Measurements from ENCODE around the gene BRWD1. TPM values are rescaled to one million over a fixed set of nuclear protein-coding genes. Genes with fewer than 3 reads are reported as not detected.
"Not testable (repeated sequence)": the region's sequence is repeated elsewhere in the genome, so short reads cannot be mapped to it uniquely, and the experiment has no call there.

The BRWD1 gene
- total RNA-seq, 1 donor from 2014 or later, result 43.8 TPM

- Mint-ChIP-seq H3K27ac (ENCODE audit: unreplicated experiment) (no peak overlapping the region), H3K4me1 (ENCODE audit: unreplicated experiment) (peaks cover 9% of the 10 kb centered on the region), H3K27me3 (ENCODE audit: unreplicated experiment) (no peaks in the 10 kb centered on the region), H3K4me3 (ENCODE audit: unreplicated experiment) (no peak overlapping the region), H3K9me3 (ENCODE audit: unreplicated experiment) (no peaks in the 10 kb centered on the region), H3K36me3 (ENCODE audit: low read depth, unreplicated experiment) (no peaks in the 10 kb centered on the region)
- no peak for TF ChIP-seq CTCF (IDR thresholded peaks at IDR 0.05; ENCODE audit: unreplicated experiment)
- no peak for DNase-seq (ENCODE audit: low spot score)
Measured at GRCh38 chr21:39136711-39137110, 176.7 kb downstream of the BRWD1 start.

- DNase-seq (ENCODE audit: low spot score), result peak; percentile 49
- not testable (repeated sequence) for H3K9me3 Mint-ChIP-seq (ENCODE audit: unreplicated experiment); H3K27me3 Mint-ChIP-seq (ENCODE audit: unreplicated experiment); H3K4me3 Mint-ChIP-seq (ENCODE audit: unreplicated experiment); H3K27ac Mint-ChIP-seq (ENCODE audit: unreplicated experiment); H3K36me3 Mint-ChIP-seq (ENCODE audit: low read depth, unreplicated experiment); H3K4me1 Mint-ChIP-seq (ENCODE audit: unreplicated experiment)
- TF ChIP-seq CTCF (IDR thresholded peaks at IDR 0.05; ENCODE audit: unreplicated experiment), result peak; percentile 50
Measured at GRCh38 chr21:39136138-39136537, 177.3 kb downstream of the BRWD1 start.

GRCh38 chr21:39134288-39134810 is 179.1 kb downstream of the BRWD1 start:
- Mint-ChIP-seq H3K9me3 (ENCODE audit: unreplicated experiment) (no peaks in the 10 kb centered on the region), H3K4me3 (ENCODE audit: unreplicated experiment) (no peak overlapping the region), H3K36me3 (ENCODE audit: low read depth, unreplicated experiment) (no peaks in the 10 kb centered on the region), H3K27me3 (ENCODE audit: unreplicated experiment) (no peaks in the 10 kb centered on the region), H3K4me1 (ENCODE audit: unreplicated experiment) (peaks cover 9% of the 10 kb centered on the region), H3K27ac (ENCODE audit: unreplicated experiment) (no peak overlapping the region)
- no peak for DNase-seq (ENCODE audit: low spot score)
- TF ChIP-seq CTCF (IDR thresholded peaks at IDR 0.05; ENCODE audit: unreplicated experiment), result no peak

Other genes starting within 250 kb of the BRWD1 start
- gene PSMG1, start 130.2 kb downstream of the BRWD1 start, total RNA-seq (ENCODE audit: unreplicated experiment), result 36.8 TPM
- 409 TPM for gene HMGN1, start 35.5 kb upstream of the BRWD1 start, total RNA-seq (ENCODE audit: unreplicated experiment)
- gene LCA5L, start 132.1 kb upstream of the BRWD1 start, total RNA-seq (ENCODE audit: unreplicated experiment), result 0.59 TPM
- gene SH3BGR, start 138.3 kb upstream of the BRWD1 start, total RNA-seq (ENCODE audit: unreplicated experiment), result 3.4 TPM